Vagina (tissue), 2 donors: ENCODE results near the gene SYNPR.

Source experiments
- POLR2A ChIP-seq, 2 donors: fragments of 450-650 bp; IDR thresholded peaks; one replicate each; pipeline ENCODE4 v1.6.1; 2017; ENCODE audit warnings: antibody characterized with exemption in 2 of 2, mild to moderate bottlenecking in 2 of 2, moderate library complexity in 2 of 2
- POLR2AphosphoS5 ChIP-seq, 2 donors: sonication (generic); formaldehyde crosslinking; IDR thresholded peaks; one replicate each; pipeline ENCODE4 v1.9.0; 2017; ENCODE audit warnings: antibody characterized with exemption in 2 of 2, mild to moderate bottlenecking in 2 of 2, low read depth in 1 of 2; ENCODE audit not compliant: insufficient read depth in 1 of 2
- TF ChIP-seq, protein P1 (sequence below), 3 experiments: fragments of 450-650 bp in 2 of 3; fragments of 200-600 bp in 1 of 3; sonication (generic) in 1 of 3; IDR thresholded peaks; one replicate each; pipeline ENCODE4 v1.5.1; 2017 to 2019; ENCODE audit warnings: antibody characterized with exemption in 3 of 3, mild to moderate bottlenecking in 2 of 3, moderate library complexity in 2 of 3

DNA sequence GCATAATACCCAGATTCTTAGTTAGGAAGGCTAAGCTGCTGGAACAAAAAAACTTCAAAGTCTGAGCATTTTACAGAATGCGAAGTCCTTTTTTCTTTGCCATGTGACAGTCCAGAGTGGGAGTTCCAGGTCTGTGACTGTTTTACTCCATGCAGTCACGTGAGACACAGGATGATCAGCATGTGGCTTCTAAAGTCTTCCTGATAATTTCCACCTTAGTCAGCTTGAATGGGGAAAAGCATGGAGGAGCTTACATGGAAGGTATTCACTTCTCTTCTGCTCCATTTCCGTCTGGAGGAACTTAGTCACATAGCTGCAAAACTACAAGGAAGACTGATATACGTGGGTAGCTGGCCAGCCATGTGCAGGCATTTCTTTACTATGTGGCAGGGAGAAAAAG lies 376.1 kb downstream of the SYNPR start:
- TF ChIP-seq, protein P1, sequence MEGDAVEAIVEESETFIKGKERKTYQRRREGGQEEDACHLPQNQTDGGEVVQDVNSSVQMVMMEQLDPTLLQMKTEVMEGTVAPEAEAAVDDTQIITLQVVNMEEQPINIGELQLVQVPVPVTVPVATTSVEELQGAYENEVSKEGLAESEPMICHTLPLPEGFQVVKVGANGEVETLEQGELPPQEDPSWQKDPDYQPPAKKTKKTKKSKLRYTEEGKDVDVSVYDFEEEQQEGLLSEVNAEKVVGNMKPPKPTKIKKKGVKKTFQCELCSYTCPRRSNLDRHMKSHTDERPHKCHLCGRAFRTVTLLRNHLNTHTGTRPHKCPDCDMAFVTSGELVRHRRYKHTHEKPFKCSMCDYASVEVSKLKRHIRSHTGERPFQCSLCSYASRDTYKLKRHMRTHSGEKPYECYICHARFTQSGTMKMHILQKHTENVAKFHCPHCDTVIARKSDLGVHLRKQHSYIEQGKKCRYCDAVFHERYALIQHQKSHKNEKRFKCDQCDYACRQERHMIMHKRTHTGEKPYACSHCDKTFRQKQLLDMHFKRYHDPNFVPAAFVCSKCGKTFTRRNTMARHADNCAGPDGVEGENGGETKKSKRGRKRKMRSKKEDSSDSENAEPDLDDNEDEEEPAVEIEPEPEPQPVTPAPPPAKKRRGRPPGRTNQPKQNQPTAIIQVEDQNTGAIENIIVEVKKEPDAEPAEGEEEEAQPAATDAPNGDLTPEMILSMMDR (IDR thresholded peaks at IDR 0.05), result no peak
- no peak for TF ChIP-seq POLR2A (IDR thresholded peaks at IDR 0.05)
- TF ChIP-seq POLR2AphosphoS5 (IDR thresholded peaks at IDR 0.05; ENCODE audit: insufficient read depth in 1 of 2, low read depth in 1 of 2), result no peak
